IMR-90 (cell line): ENCODE data around the gene GLIS1.

ENCODE experiments used
- BHLHE40 ChIP-seq: fragments of 150-350 bp; IDR thresholded peaks from 2 replicates; pipeline ENCODE4 v1.6.1; 2016; ENCODE audit warnings: mild to moderate bottlenecking, low read depth, low read length
- CHD1 ChIP-seq: IDR thresholded peaks from 2 replicates; pipeline ENCODE4 v1.6.1; 2012; ENCODE audit warnings: low read depth, low read length, improper control_type of control experiment
- FOS ChIP-seq: fragments of 150-350 bp; IDR thresholded peaks from 2 replicates; pipeline ENCODE4 v1.6.1; 2016; ENCODE audit warnings: low read depth, low read length
- MAFK ChIP-seq: IDR thresholded peaks from 2 replicates; pipeline ENCODE4 v1.6.1; 2012; ENCODE audit warnings: low read depth, low read length, improper control_type of control experiment
- MAZ ChIP-seq: IDR thresholded peaks from 2 replicates; pipeline ENCODE4 v1.6.1; 2012; ENCODE audit warnings: low read depth, mild to moderate bottlenecking, low read length, improper control_type of control experiment, moderate library complexity, borderline replicate concordance
- MXI1 ChIP-seq: IDR thresholded peaks from 2 replicates; pipeline ENCODE4 v1.6.1; 2012; ENCODE audit warnings: low read depth, mild to moderate bottlenecking, low read length, moderate library complexity, borderline replicate concordance
- POLR2A ChIP-seq: IDR thresholded peaks from 2 replicates; pipeline ENCODE4 v1.6.1; 2012; ENCODE audit warnings: mild to moderate bottlenecking, low read depth, low read length
- RAD21 ChIP-seq: IDR thresholded peaks from 2 replicates; pipeline ENCODE4 v1.6.1; 2012; ENCODE audit warnings: low read length, improper control_type of control experiment
- RCOR1 ChIP-seq: IDR thresholded peaks from 2 replicates; pipeline ENCODE4 v1.6.1; 2012; ENCODE audit warnings: mild to moderate bottlenecking, low read length, improper control_type of control experiment; ENCODE audit not compliant: insufficient replicate concordance
- SMC3 ChIP-seq: fragments of 150-350 bp; IDR thresholded peaks from 2 replicates; pipeline ENCODE4 v1.6.1; 2016; ENCODE audit warnings: low read depth, mild to moderate bottlenecking, antibody characterized with exemption, low read length, moderate library complexity
- TF ChIP-seq, protein P1 (sequence below): conservative IDR thresholded peaks from 2 replicates; pipeline ENCODE4 v1.5.1; 2012; ENCODE audit warnings: mild to moderate bottlenecking, low read depth, low read length, improper control_type of control experiment
- TF ChIP-seq, protein P2 (sequence below): fragments of 150-350 bp; IDR thresholded peaks from 2 replicates; pipeline ENCODE4 v1.6.1; 2016; ENCODE audit warnings: low read depth, mild to moderate bottlenecking, low read length, moderate library complexity, borderline replicate concordance
- TF ChIP-seq, protein P3 (sequence below): fragments of 150-350 bp; IDR thresholded peaks from 2 replicates; pipeline ENCODE4 v1.6.1; 2017; ENCODE audit warnings: mild to moderate bottlenecking, antibody characterized with exemption, low read length, low read depth

DNA sequence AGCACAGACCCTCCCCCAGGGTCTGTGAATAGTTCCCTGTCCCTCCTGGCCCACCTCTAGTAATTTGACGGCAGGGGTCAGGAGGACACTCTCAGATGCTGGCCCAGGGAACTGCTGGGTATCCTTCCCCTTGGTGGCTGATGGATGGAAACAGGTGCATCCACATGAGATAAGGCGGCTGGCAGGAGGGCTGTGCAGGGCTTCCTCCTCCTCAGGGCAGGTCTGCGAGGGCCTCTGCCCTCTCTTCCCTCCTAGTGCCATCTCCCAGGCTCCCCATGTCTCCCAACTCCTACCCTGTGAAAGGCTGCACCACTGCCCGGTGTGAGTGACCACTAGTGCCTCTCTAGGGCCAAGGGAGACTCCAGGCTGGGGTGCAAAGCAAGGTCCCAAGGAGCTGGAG lies 123.9 kb downstream of the GLIS1 start:
- TF ChIP-seq, protein P1, sequence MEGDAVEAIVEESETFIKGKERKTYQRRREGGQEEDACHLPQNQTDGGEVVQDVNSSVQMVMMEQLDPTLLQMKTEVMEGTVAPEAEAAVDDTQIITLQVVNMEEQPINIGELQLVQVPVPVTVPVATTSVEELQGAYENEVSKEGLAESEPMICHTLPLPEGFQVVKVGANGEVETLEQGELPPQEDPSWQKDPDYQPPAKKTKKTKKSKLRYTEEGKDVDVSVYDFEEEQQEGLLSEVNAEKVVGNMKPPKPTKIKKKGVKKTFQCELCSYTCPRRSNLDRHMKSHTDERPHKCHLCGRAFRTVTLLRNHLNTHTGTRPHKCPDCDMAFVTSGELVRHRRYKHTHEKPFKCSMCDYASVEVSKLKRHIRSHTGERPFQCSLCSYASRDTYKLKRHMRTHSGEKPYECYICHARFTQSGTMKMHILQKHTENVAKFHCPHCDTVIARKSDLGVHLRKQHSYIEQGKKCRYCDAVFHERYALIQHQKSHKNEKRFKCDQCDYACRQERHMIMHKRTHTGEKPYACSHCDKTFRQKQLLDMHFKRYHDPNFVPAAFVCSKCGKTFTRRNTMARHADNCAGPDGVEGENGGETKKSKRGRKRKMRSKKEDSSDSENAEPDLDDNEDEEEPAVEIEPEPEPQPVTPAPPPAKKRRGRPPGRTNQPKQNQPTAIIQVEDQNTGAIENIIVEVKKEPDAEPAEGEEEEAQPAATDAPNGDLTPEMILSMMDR: no peak
- TF ChIP-seq RAD21: no peak
- TF ChIP-seq SMC3: no peak
- no peak for TF ChIP-seq BHLHE40
- TF ChIP-seq FOS: no peak
- TF ChIP-seq POLR2A: no peak
- no peak for TF ChIP-seq CHD1
- no peak for TF ChIP-seq MAZ
- no peak for TF ChIP-seq MAFK
- TF ChIP-seq, protein P2, sequence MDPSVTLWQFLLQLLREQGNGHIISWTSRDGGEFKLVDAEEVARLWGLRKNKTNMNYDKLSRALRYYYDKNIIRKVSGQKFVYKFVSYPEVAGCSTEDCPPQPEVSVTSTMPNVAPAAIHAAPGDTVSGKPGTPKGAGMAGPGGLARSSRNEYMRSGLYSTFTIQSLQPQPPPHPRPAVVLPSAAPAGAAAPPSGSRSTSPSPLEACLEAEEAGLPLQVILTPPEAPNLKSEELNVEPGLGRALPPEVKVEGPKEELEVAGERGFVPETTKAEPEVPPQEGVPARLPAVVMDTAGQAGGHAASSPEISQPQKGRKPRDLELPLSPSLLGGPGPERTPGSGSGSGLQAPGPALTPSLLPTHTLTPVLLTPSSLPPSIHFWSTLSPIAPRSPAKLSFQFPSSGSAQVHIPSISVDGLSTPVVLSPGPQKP: no peak
- TF ChIP-seq, protein P3, sequence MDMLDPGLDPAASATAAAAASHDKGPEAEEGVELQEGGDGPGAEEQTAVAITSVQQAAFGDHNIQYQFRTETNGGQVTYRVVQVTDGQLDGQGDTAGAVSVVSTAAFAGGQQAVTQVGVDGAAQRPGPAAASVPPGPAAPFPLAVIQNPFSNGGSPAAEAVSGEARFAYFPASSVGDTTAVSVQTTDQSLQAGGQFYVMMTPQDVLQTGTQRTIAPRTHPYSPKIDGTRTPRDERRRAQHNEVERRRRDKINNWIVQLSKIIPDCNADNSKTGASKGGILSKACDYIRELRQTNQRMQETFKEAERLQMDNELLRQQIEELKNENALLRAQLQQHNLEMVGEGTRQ: no peak
- no peak for TF ChIP-seq MXI1
- TF ChIP-seq RCOR1: no peak
